Natural killer cell treated with Interleukin-12 subunit alpha and Interleukin-12 subunit beta and Interleukin-15 and Interleukin-18, amount 100 ng/mL, for 72 hours (primary cell): ENCODE data around the gene MFSD8. TPM values are rescaled to one million over a fixed set of nuclear protein-coding genes. Genes with fewer than 3 reads are reported as not detected.
"Not testable (repeated sequence)": the region's sequence is repeated elsewhere in the genome, so short reads cannot be mapped to it uniquely, and the experiment has no call there.

ENCODE experiments used
- ATAC-seq, 2 donors: fragments of 150-1000 bp; cut with Tn5 transposase in 1 of 2; sonication (Bioruptor Pico), chemical (Tn5 transposase) in 1 of 2; 2 replicates each; pipeline ENCODE4 v1.10.0; 2021
- DNase-seq: peaks from one replicate; pipeline ENCODE4 v3.0.0; 2022; ENCODE audit warnings: low spot score
- H3K27ac Mint-ChIP-seq, 2 donors: 1 replicate in 1 of 2; 2 replicates in 1 of 2; pipeline ENCODE4 v1.8.0; 2022; ENCODE audit warnings: mixed read lengths in 2 of 2, mild to moderate bottlenecking in 1 of 2, moderate library complexity in 1 of 2
- H3K27me3 Mint-ChIP-seq, 2 donors: 1 replicate in 1 of 2; 2 replicates in 1 of 2; pipeline ENCODE4 v1.8.0; 2022; ENCODE audit warnings: mixed read lengths in 2 of 2
- H3K36me3 Mint-ChIP-seq: one replicate; pipeline ENCODE4 v1.8.0; 2022; ENCODE audit warnings: mixed read lengths
- H3K4me1 Mint-ChIP-seq, 2 donors: 1 replicate in 1 of 2; 2 replicates in 1 of 2; pipeline ENCODE4 v1.8.0; 2022; ENCODE audit warnings: low read depth in 2 of 2, mixed read lengths in 2 of 2, mild to moderate bottlenecking in 1 of 2
- H3K4me3 Mint-ChIP-seq: one replicate; pipeline ENCODE4 v1.8.0; 2022; ENCODE audit warnings: mixed read lengths
- H3K9me3 Mint-ChIP-seq: 2 replicates; pipeline ENCODE4 v1.8.0; 2022; ENCODE audit warnings: mixed read lengths
- total RNA-seq, 2 donors: library from RNA; stranded (reverse); gene quantifications; one replicate each; pipeline ENCODE4 v1.2.3, GENCODE V29; 2022

The MFSD8 gene, protein sequence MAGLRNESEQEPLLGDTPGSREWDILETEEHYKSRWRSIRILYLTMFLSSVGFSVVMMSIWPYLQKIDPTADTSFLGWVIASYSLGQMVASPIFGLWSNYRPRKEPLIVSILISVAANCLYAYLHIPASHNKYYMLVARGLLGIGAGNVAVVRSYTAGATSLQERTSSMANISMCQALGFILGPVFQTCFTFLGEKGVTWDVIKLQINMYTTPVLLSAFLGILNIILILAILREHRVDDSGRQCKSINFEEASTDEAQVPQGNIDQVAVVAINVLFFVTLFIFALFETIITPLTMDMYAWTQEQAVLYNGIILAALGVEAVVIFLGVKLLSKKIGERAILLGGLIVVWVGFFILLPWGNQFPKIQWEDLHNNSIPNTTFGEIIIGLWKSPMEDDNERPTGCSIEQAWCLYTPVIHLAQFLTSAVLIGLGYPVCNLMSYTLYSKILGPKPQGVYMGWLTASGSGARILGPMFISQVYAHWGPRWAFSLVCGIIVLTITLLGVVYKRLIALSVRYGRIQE
- 10 to 100 TPM; 25.1 to 28.8 TPM for total RNA-seq

DNA sequence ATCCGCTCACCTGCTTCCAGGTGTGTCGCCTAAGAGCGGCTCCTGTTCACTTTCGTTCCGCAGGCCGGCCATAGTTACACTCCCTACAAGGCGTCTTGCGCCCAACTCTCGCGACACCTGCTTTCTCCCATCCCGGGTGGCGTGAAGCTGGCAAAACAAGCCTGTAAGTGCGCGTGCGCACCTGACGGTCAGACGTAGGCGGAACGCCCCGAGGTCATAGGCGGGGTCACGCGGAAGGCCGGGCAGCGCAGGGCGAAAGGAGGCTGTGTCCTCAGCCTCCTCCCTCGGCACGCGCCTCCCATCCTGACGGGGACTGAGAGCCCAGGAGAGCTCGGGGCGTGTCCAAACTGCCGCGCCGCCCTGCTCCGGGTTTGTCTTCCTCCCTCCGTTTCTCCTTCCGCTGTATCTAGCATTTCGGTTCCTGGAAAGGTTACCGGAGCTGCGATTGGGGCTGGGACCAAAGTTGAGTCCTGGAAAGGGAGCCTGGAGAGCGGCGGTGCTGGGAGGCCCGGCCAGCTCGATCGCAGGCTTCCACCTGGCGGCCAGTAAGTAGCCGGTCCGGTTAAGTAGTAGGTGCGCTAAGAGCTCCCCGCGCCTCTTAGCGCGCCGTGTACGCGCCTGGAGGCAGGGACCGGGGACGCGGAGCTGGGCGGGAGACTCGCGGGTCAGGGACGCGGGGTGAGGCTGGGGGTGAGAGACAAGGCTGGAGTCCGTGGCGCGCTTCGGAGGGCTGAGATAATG, at the start of gene MFSD8, which contains the start of gene ABHD18:
TSS of gene MFSD8 (minus strand) at position 112 of the 741 bp plus-strand sequence. CDS start at position 72, 40 bp downstream.
TSS of gene ABHD18 (plus strand) at position 345 of the 741 bp plus-strand sequence. CDS start 17,550 bp downstream, outside the sequence.
- DNase-seq (peak; percentile 100), ATAC-seq (peak; percentile 99 to 100)
- Mint-ChIP-seq H3K27me3 (no peaks in the 10 kb centered on the region), H3K36me3 (peaks cover 5% of the 10 kb centered on the region), H3K4me3 (peak within 1 kb of the TSS; percentile 95), H3K4me1 (peaks cover 26 to 28% of the 10 kb centered on the region in 2 donors), H3K9me3 (no peaks in the 10 kb centered on the region), H3K27ac (peak within 1 kb of the TSS; percentile 92 to 96)

DNA sequence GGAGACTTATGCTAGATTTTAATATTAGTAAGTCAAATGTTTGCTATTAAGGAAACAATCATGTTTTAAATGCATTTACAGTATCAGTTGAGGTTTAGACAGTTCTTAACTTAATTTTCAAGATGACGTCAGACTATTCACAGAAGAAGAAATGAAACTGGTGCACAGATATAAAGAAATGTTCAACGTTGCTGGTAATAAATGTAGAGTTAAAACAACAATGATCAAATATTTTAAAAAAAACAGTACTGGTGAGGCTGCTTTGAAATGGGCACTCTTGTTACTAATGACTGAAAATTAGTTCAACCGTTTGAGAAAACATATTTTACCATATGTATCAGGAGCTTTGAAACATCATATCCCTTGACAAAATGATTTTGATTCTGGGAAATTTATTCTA, 44.5 kb upstream of the MFSD8 start:
- ATAC-seq: no peak

DNA sequence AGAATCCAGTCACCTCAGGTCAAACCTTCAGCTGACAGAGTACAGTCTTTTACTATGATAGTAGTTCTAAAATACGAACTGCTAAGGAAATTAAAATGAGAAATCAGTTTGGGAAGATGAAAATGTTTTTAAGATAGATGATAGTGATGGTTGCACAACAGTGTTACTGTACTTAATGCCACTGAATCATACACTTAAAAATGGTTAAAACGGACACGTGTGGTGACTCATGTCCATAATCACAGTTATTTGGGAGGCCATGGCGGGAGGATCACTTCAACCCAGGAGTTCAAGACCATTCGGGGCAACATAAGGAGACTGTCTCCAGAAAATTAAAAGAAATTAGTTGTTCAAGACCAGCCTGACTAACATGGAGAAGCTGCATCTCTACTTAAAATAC, 41.6 kb upstream of the MFSD8 start:
- Mint-ChIP-seq H3K27ac (no peak overlapping the region), H3K27me3 (no peaks in the 10 kb centered on the region), H3K36me3 (no peaks in the 10 kb centered on the region), H3K9me3 (no peaks in the 10 kb centered on the region), H3K4me1 (peaks cover 0 to 3% of the 10 kb centered on the region in 2 donors), H3K4me3 (no peak overlapping the region)
- no peak for DNase-seq
- no peak for ATAC-seq

More for the DNA sequence above, 44.5 kb upstream of the MFSD8 start:
- Mint-ChIP-seq H3K27me3 (no peaks in the 10 kb centered on the region), H3K36me3 (peaks cover 7% of the 10 kb centered on the region), H3K4me3 (no peak overlapping the region), H3K4me1 (peaks cover 0 to 3% of the 10 kb centered on the region in 2 donors), H3K27ac (no peak overlapping the region), H3K9me3 (no peaks in the 10 kb centered on the region)
- no peak for DNase-seq

DNA sequence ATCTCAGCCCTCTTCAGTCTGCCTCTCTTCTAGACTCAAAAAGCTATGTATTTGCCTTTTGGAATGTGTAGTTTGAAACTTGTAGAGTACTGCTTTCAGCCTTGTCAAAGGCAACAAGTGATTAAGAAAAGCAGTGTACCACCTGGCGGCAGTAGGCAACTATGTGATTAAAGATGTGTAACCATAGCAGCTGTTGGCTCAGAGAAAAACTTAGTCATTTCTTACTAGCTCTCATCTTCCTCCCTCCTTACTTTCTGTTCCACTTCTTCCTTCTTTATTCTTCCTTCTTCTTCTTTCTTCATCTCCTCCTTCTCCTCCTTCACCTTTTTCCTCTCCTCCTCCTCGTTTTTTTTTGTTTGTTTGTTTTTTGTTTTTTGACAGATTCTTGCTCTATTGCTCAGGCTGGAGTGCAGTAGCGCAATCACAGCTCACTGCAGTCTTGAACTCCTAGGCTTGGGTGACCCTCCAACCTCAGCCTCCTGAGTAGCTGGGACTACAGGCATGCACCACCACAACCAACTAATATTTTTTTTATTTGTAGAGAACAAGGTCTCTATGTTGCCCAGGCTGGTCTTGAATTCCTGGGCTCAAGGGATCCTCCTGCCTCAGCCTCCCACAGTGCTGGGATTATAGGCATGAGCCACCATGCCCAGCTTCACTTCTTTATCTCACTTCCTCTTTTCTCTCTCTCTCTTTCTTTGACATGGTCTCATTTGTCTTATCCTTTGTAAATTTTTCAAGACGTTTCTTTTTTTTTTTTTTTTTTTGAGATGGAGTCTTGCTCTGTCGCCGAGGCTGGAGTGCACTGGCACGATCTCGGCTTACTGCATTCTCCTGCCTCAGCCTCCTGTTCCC, 32.8 kb upstream of the MFSD8 start:
- Mint-ChIP-seq H3K36me3 (peaks cover 20% of the 10 kb centered on the region), H3K27me3 (no peaks in the 10 kb centered on the region), H3K4me1 (peaks cover 9 to 14% of the 10 kb centered on the region in 2 donors), H3K27ac (peak overlapping the region; percentile 9 to 51), H3K4me3 (no peak overlapping the region), H3K9me3 (no peaks in the 10 kb centered on the region)
- no peak for DNase-seq
- no peak for ATAC-seq

DNA sequence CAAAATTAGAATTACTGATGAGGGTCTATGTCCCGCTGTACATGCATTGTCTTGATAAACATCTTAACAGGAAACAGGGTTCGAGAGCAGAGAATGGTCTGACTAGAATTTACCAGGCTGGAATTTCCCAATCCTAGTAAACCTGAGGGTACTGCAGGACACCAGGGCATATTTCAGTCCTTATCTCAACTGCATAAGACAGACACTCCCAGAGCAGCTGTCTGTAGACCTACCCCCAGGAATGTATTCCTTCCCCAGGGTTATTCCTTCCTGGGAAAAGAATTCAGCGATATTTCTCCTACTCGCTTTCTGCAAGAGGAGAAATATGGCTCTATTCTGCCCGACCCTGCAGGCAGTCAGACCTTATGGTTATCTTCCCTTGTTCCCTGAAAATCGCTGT, 31.5 kb upstream of the MFSD8 start:
- ATAC-seq, H3K27me3 Mint-ChIP-seq, H3K4me3 Mint-ChIP-seq, DNase-seq, H3K9me3 Mint-ChIP-seq, H3K27ac Mint-ChIP-seq: not testable (repeated sequence)
- Mint-ChIP-seq H3K36me3 (peaks cover 20% of the 10 kb centered on the region), H3K4me1 (peaks cover 8 to 14% of the 10 kb centered on the region in 2 donors)

DNA sequence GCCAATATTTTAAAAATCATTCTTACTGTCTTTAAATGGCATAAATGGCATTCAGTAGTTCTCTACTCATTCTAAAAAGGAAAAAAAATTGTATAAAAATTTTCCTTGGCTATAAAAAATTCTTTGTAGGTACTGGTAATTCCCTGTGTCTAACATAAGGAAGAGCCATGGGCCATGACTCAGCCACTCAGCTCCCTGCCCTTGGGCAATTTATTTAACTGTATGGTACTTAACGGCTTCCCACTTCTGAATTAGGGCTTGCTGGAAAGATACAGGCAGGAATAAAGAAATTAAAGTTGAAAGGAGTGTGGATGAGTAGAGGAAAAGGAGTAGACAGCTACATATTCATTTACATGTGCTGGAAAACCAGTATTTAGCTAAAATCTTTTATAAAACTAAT, 30.8 kb upstream of the MFSD8 start:
- no peak for DNase-seq
- Mint-ChIP-seq H3K27me3 (no peaks in the 10 kb centered on the region), H3K27ac (no peak overlapping the region), H3K4me1 (peaks cover 4 to 14% of the 10 kb centered on the region in 2 donors), H3K9me3 (no peaks in the 10 kb centered on the region), H3K36me3 (peaks cover 20% of the 10 kb centered on the region), H3K4me3 (no peak overlapping the region)
- ATAC-seq: no peak

DNA sequence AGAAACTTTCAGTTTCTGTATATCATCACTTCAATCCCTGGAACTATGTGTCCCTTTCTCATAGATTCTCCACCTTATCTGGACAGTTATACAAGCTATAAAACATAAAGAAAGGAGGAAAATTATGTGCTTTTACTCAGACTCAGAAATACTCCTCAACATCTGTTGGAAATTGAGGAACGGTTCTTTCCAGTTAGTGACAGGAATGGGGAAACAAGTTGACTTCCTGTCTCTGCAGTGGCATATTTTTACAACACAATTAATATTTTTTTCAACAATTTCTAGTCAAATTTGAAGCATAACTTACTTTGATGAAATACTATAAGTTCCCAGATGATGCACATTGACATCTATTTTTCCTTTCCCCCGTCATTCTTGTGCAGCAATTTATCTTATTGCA, 28.2 kb upstream of the MFSD8 start:
- H3K27ac Mint-ChIP-seq: no peak overlapping the region
- no peak for ATAC-seq
- H3K27me3 Mint-ChIP-seq: no peaks in the 10 kb centered on the region

DNA sequence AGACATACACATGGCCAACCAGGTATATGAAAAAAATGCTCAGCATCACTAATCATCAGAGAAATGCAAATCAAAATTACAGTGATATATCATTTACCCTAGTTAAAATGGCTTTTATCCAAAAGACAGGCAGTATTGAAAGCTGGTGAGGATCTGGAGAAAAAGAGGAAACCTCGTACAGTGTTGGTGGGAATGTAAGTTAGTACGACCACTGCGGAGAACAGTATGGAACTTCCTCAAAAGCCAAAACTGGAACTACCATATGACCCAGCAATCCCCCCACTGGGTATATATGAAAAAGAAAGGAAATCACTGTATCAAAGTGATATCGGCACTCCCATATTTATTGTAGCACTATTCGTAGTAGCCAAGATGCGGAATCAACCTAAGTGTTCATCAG, 23.7 kb upstream of the MFSD8 start:
- Mint-ChIP-seq H3K4me1 (peaks cover 0 to 4% of the 10 kb centered on the region in 2 donors), H3K9me3 (no peaks in the 10 kb centered on the region), H3K36me3 (peaks cover 5% of the 10 kb centered on the region), H3K27ac (no peak overlapping the region), H3K4me3 (no peak overlapping the region), H3K27me3 (no peaks in the 10 kb centered on the region)
- DNase-seq (no peak), ATAC-seq (no peak)

More for the DNA sequence above, 28.2 kb upstream of the MFSD8 start:
- DNase-seq: no peak
- Mint-ChIP-seq H3K4me3 (no peak overlapping the region), H3K36me3 (peaks cover 12% of the 10 kb centered on the region), H3K9me3 (no peaks in the 10 kb centered on the region), H3K4me1 (peaks cover 4 to 18% of the 10 kb centered on the region in 2 donors)

DNA sequence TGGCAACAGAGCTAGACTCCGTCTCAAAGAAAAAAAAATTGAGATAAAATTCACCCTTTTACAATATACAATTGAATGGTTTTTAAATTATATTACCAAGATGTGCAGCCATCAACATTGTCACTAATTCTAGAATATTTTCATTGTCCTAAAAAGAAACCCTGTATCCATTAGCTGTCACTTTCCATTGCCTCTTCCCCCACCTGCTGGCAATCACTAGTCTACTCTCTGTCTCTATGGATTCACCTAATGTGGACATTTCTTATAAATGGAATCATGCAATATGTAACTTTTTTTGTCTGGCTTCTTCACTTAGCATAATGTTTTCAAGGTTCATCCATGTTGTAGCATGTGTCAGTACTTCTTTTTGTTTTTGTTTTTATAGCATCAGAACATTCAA, 21.0 kb upstream of the MFSD8 start:
- Mint-ChIP-seq H3K36me3 (peaks cover 5% of the 10 kb centered on the region), H3K4me1 (peaks cover 0 to 4% of the 10 kb centered on the region in 2 donors), H3K27ac (no peak overlapping the region), H3K4me3 (no peak overlapping the region), H3K9me3 (no peaks in the 10 kb centered on the region), H3K27me3 (no peaks in the 10 kb centered on the region)
- no peak for ATAC-seq
- DNase-seq: no peak

DNA sequence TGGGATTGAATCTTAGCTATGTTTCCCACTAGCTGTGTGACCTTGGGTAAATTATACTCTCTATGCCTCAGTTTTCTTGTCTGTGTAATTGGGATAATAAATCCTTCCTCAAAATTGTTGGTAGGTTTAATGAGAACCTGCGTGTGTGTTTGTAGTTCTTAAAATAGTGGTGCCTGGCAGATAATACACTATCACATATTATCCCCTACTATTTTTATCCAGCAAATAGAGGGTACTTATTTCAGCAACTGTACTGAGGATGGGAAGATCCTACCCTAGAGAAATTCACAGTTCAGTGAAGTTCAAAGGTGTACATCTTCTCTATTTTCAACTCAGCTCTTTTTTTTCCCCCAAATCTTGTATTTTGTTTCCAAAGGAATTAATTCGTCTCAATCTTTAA, 17.5 kb upstream of the MFSD8 start:
- no peaks in the 10 kb centered on the region for H3K9me3 Mint-ChIP-seq
- ATAC-seq (no peak), DNase-seq (no peak)
- no peaks in the 10 kb centered on the region for H3K36me3 Mint-ChIP-seq
- no peaks in the 10 kb centered on the region for H3K4me1 Mint-ChIP-seq
- no peaks in the 10 kb centered on the region for H3K27me3 Mint-ChIP-seq
- H3K4me3 Mint-ChIP-seq: no peak overlapping the region
- peak overlapping the region in 1 of 2 donors; percentile 7 for H3K27ac Mint-ChIP-seq

DNA sequence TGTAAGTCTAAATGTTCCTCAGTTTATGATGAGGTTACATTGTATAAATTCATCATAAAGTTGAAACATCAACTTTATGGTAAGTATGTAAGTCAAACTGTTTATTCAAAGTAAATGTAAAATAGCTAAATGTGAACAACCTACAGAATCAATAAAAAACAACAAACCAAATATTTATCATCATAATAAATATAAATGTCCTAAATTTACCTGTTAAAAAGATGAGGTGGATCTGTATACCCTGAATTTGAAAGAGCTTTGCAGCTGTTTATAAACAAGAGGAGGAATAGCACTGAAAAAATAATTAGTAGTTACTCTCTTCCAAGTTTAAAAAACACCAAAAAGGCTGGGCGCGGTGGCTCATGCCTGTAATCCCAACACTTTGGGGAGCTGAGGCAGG, 14.0 kb upstream of the MFSD8 start:
- no peak overlapping the region for H3K27ac Mint-ChIP-seq
- H3K27me3 Mint-ChIP-seq: no peaks in the 10 kb centered on the region
- H3K9me3 Mint-ChIP-seq: no peaks in the 10 kb centered on the region
- H3K4me3 Mint-ChIP-seq: no peak overlapping the region
- H3K36me3 Mint-ChIP-seq: no peaks in the 10 kb centered on the region
- peaks cover 5 to 7% of the 10 kb centered on the region in 2 donors for H3K4me1 Mint-ChIP-seq
- ATAC-seq (no peak), DNase-seq (no peak)

DNA sequence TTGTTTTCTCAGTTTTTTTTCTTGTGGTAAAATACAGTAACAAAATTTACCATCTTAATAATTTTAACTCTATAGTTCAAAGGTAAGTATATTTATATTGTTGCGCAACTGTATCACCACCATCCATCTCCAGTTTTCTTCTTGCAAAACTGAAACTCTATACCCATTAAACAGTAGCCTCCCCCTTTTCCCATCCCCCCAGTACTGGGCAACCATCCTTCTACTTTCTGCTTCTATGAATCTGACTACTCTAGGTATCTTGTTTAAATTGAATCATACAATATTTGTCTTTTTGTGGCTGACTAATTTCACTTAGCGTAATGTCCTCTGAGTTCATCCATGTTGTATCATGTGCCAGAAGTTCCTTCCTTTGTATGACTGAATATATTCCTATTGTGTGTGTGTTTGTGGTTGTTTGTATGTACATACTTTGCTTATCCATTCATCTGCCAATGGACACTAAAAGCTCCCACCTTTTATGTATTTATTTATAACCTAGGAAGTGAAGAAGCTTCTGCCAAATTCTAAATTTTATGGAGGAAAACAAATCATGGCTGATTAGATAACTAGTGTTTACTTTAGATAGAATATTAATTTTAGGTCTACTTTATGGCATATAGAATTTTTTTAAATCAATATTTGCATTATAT, 10.3 kb upstream of the MFSD8 start:
- DNase-seq (no peak), ATAC-seq (peak in 1 of 2 donors; percentile 20)
- Mint-ChIP-seq H3K27me3 (no peaks in the 10 kb centered on the region), H3K4me3 (no peak overlapping the region), H3K9me3 (no peaks in the 10 kb centered on the region), H3K4me1 (peaks cover 5 to 7% of the 10 kb centered on the region in 2 donors), H3K36me3 (no peaks in the 10 kb centered on the region), H3K27ac (no peak overlapping the region)

DNA sequence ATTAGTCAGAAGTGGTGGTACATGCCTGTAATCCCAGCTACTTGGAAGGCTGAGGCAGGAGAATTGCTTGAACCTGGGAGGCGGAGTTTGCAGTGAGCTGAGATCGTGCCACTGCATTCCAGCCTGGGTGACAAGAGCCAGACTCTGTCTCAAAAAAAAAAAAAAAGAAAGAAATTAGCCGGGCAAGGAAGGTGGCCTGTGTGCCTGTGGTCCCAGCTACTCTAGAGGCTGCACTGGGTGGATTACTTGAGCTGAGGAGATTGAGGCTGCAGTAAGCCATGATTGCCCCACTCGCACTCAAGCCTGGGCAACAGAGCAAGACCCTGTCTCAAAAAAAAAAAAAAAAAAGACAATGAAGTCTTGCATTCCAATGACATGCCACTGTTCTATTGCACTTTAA, 6.0 kb upstream of the MFSD8 start:
- H3K9me3 Mint-ChIP-seq, ATAC-seq, H3K36me3 Mint-ChIP-seq, H3K27ac Mint-ChIP-seq, DNase-seq, H3K27me3 Mint-ChIP-seq, H3K4me3 Mint-ChIP-seq: not testable (repeated sequence)
- peaks cover 20% of the 10 kb centered on the region in 2 donors for H3K4me1 Mint-ChIP-seq
